ENCODE results near the gene RRP1B.

- TF ChIP-seq TCF7L2 (IDR thresholded peaks at IDR 0.05; ENCODE audit: borderline replicate concordance, extremely low read depth, insufficient read depth, insufficient read length), result no peak
- no peak for TF ChIP-seq YY1 (IDR thresholded peaks at IDR 0.05; ENCODE audit: extremely low read depth, insufficient replicate concordance, low read depth, low read length)
- no peak for TF ChIP-seq CTCF (IDR thresholded peaks at IDR 0.05 in 2 of 3, conservative IDR thresholded peaks at IDR 0.05 in 1 of 3; ENCODE audit: borderline replicate concordance in 1 of 3, insufficient read depth in 1 of 3, low read depth in 2 of 3, low read length in 2 of 3)
- TF ChIP-seq ATF3 (IDR thresholded peaks at IDR 0.05), result no peak
- TF ChIP-seq POLR2A (IDR thresholded peaks at IDR 0.05; ENCODE audit: borderline replicate concordance, extremely low read depth, insufficient read depth, insufficient read length), result no peak
These were observed 26.9 kb upstream of the RRP1B start for GRCh38 chr21:43632373-43632905.
